Spinal cord (tissue), 10 donors: Measurements from ENCODE around the gene HOXC9. TPM values are rescaled to one million over a fixed set of nuclear protein-coding genes. Genes with fewer than 3 reads are reported as not detected.
"Not testable (repeated sequence)": the region's sequence is repeated elsewhere in the genome, so short reads cannot be mapped to it uniquely, and the experiment has no call there.

ENCODE experiments used
- DNase-seq, 6 donors: peaks; one replicate each; pipeline versions ENCODE4 v3.0.0 to v3.0.0-alpha.2; 2013 to 2015; ENCODE audit warnings: low spot score in 6 of 6, low read depth in 4 of 6
- H3K27ac ChIP-seq: one replicate; pipeline ENCODE4 v1.5.1; 2013; ENCODE audit warnings: low read depth, low read length, control low read depth
- H3K27me3 ChIP-seq: one replicate; pipeline ENCODE4 v1.6.1; 2013; ENCODE audit warnings: low read length; ENCODE audit not compliant: control insufficient read depth, insufficient read depth
- H3K36me3 ChIP-seq: one replicate; pipeline ENCODE4 v1.6.1; 2013; ENCODE audit warnings: low read length; ENCODE audit not compliant: control insufficient read depth, insufficient read depth
- H3K4me1 ChIP-seq: one replicate; pipeline ENCODE4 v1.6.1; 2013; ENCODE audit warnings: low read length; ENCODE audit not compliant: control insufficient read depth, insufficient read depth
- H3K4me3 ChIP-seq: one replicate; pipeline ENCODE4 v1.5.1; 2013; ENCODE audit warnings: low read depth, low read length, control low read depth
- H3K9me3 ChIP-seq: one replicate; pipeline ENCODE4 v1.6.1; 2013; ENCODE audit warnings: low read length; ENCODE audit not compliant: control insufficient read depth, insufficient read depth
- WGBS: methylation state at CpG from one replicate; pipeline ENCODE4 v1.1.5; 2013; ENCODE audit warnings: missing lambda C conversion rate; ENCODE audit not compliant: insufficient coverage; 5-methylcytosine and 5-hydroxymethylcytosine counted together
- polyA plus RNA-seq, 2 donors: library from polyadenylated mRNA; unstranded; fragments of 120-200 nt; gene quantifications; one replicate each; pipeline ENCODE4 v1.2.1, GENCODE V29; 2013; ENCODE audit not compliant: insufficient read length in 2 of 2
- total RNA-seq, 2 donors: library from RNA; depleted of rRNA in 1 of 2; stranded (reverse); fragments of 120-200 nt in 1 of 2; fragments of >200 nt in 1 of 2; gene quantifications; one replicate each; pipeline versions ENCODE4 v1.2.3 to v1.2.4, GENCODE V29; 2013 to 2014
- donor health status: healthy.

HOXC9 gene
- total and polyA plus RNA-seq, 4 donors = 1.6 to 17.9 (median 11.3) TPM

GRCh38 chr12:54038284-54038870 is 38.4 kb downstream of the HOXC9 start:
- peak overlapping the region; percentile 10 for H3K4me3 ChIP-seq
- 48% methylated on average over 2 of the region's 5 CpGs for WGBS
- H3K36me3 ChIP-seq = peaks cover 24% of the 10 kb centered on the region
- no peaks in the 10 kb centered on the region for H3K27me3 ChIP-seq
- peak overlapping the region; percentile 100 for H3K27ac ChIP-seq
- DNase-seq = no peak
- peaks cover 81% of the 10 kb centered on the region for H3K4me1 ChIP-seq
- H3K9me3 ChIP-seq = no peaks in the 10 kb centered on the region

DNA sequence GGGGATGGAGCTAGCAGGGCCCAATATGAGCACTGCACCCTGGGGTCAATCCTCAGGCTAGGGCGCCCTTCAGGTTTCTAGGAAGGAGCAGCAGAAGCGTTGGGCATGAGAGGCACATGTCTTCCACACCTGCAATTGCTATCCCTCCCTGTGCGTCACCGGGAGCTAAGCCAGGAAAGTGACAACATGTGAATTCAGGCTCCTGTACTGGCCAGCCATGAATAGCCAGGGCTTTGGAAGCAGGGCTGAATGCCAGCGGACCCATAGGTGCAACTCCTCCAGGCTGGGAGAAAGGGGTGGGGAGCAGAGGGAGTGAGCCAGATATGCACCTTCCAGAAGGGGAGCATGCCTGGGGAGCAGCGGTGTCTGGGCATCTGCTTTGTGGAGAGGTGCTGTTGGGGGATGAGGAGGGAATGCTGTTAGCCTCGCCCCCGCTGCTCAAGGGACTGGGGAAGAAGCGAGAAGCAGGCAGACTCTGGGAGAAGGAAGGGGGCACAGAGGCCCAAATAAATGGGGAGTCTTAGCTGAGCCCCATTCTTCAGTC is 39.0 kb downstream of the HOXC9 start:
- 52% methylated on average over 9 of the region's 9 CpGs for WGBS
- no peaks in the 10 kb centered on the region for H3K27me3 ChIP-seq
- DNase-seq = peak in 1 of 6 donors; percentile 51
- no peaks in the 10 kb centered on the region for H3K9me3 ChIP-seq
- H3K4me1 ChIP-seq = peaks cover 81% of the 10 kb centered on the region
- peak overlapping the region; percentile 100 for H3K27ac ChIP-seq
- peaks cover 24% of the 10 kb centered on the region for H3K36me3 ChIP-seq
- peak overlapping the region; percentile 10 for H3K4me3 ChIP-seq

DNA sequence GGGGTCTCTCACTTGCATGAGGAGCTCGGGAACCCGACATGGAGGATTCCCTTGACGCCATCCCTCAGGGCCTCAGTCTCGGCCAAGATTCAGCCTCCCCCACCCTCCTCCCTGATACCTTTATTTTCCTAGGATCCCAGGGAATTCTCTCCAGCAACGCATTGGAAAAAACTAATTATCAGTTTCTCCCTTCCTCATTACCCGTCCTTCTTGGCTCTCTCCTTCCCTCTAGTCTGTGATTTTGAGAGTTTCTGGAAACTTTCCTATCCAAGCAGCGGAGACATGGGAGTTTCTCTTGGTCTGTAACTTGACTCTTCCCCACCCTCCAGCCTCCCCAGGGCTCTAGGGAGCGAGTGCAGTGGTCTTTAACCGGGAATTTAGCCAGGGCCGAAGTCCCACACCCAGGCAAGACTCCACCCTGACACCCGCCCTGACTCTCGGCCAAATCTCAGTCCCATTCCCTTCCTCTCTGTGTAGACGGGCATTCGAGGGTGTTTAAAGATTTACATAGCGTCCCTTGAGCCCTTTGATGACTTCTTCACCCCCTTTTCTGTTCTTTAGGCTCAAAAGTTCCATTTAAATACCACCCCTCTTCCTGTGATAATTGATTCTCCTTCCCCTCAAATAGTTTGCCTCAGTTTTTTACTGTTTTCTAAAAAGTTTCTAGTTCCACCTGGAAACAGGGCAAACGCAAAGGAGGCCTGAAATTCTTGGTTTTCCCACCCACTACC is 39.6 kb downstream of the HOXC9 start:
- WGBS = 41% methylated on average over 14 of the region's 16 CpGs
- peak overlapping the region; percentile 100 for H3K27ac ChIP-seq
- H3K4me1 ChIP-seq = peaks cover 78% of the 10 kb centered on the region
- H3K4me3 ChIP-seq = peak overlapping the region; percentile 10
- peaks cover 20% of the 10 kb centered on the region for H3K36me3 ChIP-seq
- no peaks in the 10 kb centered on the region for H3K9me3 ChIP-seq
- DNase-seq = peak in 1 of 6 donors; percentile 86
- H3K27me3 ChIP-seq = no peaks in the 10 kb centered on the region

GRCh38 chr12:54040148-54040494 is 40.2 kb downstream of the HOXC9 start:
- no peak overlapping the region for H3K4me3 ChIP-seq
- peaks cover 76% of the 10 kb centered on the region for H3K4me1 ChIP-seq
- peak in 2 of 6 donors; percentile 70 to 91 for DNase-seq
- H3K27ac ChIP-seq = peak overlapping the region; percentile 100
- no peaks in the 10 kb centered on the region for H3K9me3 ChIP-seq
- no peaks in the 10 kb centered on the region for H3K27me3 ChIP-seq
- 44% methylated on average over 3 of the region's 4 CpGs for WGBS
- peaks cover 15% of the 10 kb centered on the region for H3K36me3 ChIP-seq

DNA sequence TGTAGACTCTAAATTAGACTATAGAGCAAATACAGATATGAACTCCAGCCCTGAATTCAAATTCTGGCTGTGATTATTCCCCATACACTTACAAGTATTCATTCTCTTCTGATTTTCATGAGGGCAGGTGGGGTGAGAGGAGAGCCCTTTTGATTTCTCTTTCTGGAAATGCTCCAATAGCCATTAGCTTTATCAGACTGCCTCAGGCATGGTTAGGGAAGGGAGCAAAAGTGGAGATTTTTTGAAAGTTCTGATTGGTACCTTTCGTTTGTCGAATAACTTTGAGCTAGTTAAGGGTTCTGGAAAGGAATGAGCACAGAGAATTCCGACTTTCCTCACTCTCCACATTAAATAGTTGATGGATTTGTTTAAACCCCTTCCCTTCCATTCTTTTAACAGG is 40.7 kb downstream of the HOXC9 start:
- peaks cover 12% of the 10 kb centered on the region for H3K36me3 ChIP-seq
- DNase-seq = no peak
- H3K4me1 ChIP-seq = peaks cover 72% of the 10 kb centered on the region
- H3K9me3 ChIP-seq = no peaks in the 10 kb centered on the region
- no CpG with 5 or more reads among the region's 3 CpGs for WGBS
- H3K27ac ChIP-seq = no peak overlapping the region
- H3K4me3 ChIP-seq = no peak overlapping the region
- peaks cover 1% of the 10 kb centered on the region for H3K27me3 ChIP-seq

DNA sequence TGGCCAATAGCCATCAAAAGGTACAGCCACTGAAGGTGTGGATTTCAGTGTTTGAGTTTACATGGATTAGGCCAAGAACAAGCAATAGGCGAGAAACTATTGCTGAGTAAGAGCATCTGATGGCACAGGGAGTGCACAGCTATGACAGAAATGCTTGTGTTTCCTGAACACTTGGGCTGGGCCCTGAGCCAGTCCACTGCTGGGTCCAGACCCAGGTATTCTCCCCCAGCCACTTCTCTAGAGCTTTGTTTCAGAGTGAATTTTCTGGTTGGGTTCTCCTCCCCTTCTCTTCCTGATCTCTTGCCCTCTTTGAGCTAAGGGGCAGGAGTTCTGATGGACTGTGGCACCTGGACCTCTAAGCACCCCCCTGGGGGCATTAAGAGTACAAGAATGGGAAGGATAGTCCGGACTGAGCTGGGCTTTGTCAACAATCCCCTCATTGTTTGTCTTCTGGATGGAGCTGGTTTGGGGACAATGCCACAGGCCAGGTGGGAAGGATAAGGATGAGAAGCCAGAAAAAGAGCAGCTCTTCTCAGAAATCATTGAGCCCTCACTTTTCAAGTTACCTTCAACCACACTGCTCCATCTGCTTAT is 41.2 kb downstream of the HOXC9 start:
- Histone ChIP-seq H3K27ac (peak overlapping the region; percentile 42), H3K4me3 (no peak overlapping the region), H3K36me3 (peaks cover 12% of the 10 kb centered on the region), H3K9me3 (no peaks in the 10 kb centered on the region), H3K27me3 (peaks cover 6% of the 10 kb centered on the region), H3K4me1 (peaks cover 72% of the 10 kb centered on the region)
- WGBS = 73% methylated on average over 2 of the region's 2 CpGs
- DNase-seq = no peak

DNA sequence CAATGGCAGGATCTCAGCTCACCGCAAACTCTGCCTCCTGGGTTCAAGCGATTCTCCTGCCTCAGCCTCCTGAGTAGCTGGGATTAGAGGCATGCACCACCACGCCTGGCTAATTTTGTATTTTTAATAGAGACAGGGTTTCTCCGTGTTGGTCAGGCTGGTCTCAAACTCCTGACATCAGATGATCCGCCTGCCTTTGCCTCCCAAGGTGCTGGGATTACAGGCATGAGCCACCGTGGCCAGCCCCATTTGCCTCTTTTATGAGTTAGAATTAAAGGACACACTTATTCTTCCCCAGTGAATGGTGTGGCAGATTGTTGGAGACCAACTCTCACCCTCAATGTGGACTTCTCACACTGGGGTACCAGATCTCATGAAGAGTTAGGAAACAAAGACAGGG is 42.1 kb downstream of the HOXC9 start:
- peaks cover 70% of the 10 kb centered on the region for H3K4me1 ChIP-seq
- peak overlapping the region; percentile 16 for H3K27ac ChIP-seq
- peak in 1 of 6 donors; percentile 30 for DNase-seq
- 67% methylated on average over 4 of the region's 6 CpGs for WGBS
- not testable (repeated sequence) for H3K9me3 ChIP-seq, H3K27me3 ChIP-seq, H3K4me3 ChIP-seq
- peaks cover 13% of the 10 kb centered on the region for H3K36me3 ChIP-seq

DNA sequence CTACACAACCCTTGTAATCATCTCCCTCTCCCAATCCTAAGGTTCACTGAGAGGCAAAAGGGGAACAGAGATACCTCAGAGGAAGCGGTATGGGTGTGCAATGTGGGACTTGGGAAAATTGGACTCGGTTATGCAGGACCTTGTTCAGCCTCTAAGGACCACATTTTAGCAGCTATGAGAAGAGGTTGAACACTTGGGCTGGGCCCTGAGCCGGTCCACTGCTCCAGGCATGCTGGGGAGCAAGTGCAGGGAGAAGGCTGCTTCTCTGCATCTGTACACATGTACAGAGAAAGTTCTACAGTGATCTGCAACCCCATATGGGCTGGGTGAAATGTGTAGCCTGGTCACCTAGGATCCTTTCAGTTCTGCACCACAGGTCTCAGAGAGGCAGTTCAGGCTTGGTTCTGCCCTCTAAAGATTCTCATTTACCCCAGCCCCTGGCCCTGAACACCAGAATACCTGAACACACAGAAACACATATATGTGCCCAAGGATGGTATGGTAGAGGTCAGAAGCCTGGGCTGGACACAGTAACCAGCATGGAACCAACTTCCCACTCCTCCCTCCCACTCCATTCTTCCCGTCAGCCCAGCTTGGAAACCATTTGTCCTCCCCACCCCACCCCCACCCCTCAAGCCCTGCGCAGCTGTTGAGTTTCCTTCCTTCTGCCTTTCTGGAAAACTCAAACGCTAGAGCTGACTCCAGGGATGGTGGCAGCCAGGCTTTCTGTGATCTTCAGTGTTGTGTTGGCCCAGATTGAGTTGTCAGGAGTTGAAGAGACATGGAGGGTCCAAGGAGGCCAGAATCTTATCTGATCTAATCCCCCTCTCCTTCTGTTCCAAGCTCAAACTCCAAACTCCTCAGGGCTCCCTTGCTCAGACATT is 43.3 kb downstream of the HOXC9 start:
- peaks cover 6% of the 10 kb centered on the region for H3K27me3 ChIP-seq
- peak in 1 of 6 donors; percentile 41 for DNase-seq
- H3K27ac ChIP-seq = peak overlapping the region; percentile 36
- H3K4me1 ChIP-seq = peaks cover 70% of the 10 kb centered on the region
- peaks cover 9% of the 10 kb centered on the region for H3K36me3 ChIP-seq
- H3K9me3 ChIP-seq = no peaks in the 10 kb centered on the region
- WGBS = 35% methylated on average over 6 of the region's 6 CpGs
- no peak overlapping the region for H3K4me3 ChIP-seq

- 48% methylated on average over 3 of the region's 5 CpGs for WGBS
- H3K9me3 ChIP-seq = no peaks in the 10 kb centered on the region
- DNase-seq = peak in 1 of 6 donors; percentile 60
- peaks cover 57% of the 10 kb centered on the region for H3K4me1 ChIP-seq
- peaks cover 9% of the 10 kb centered on the region for H3K36me3 ChIP-seq
- no peak overlapping the region for H3K4me3 ChIP-seq
- peaks cover 6% of the 10 kb centered on the region for H3K27me3 ChIP-seq
- H3K27ac ChIP-seq = peak overlapping the region; percentile 85
Observed at GRCh38 chr12:54044425-54045103, 44.6 kb downstream of the HOXC9 start.
